ENCODE measurements around the gene GIMAP1.

GRCh38 chr7:150722431-150722931, 6.1 kb downstream of the GIMAP1 start:
- TF ChIP-seq CTCF (IDR thresholded peaks at IDR 0.05; ENCODE audit: poor library complexity, severe bottlenecking) (no peak), EZH2 (IDR thresholded peaks at IDR 0.05; ENCODE audit: borderline replicate concordance, insufficient read depth, low read length, poor library complexity, severe bottlenecking) (no peak), SMC3 (conservative IDR thresholded peaks at IDR 0.05; ENCODE audit: poor library complexity) (no peak)
